Effector memory CD8-positive, alpha-beta T cell (primary cell): ENCODE measurements around the gene BMI1.

Experiments used
- ATAC-seq: fragments of 150-1000 bp; cut with Tn5 transposase; replicated peaks from 2 replicates; pipeline ENCODE4 v1.10.0; 2021; ENCODE audit warnings: mild to moderate bottlenecking, moderate library complexity
- DNase-seq, 3 experiments: peaks; one replicate each; pipeline ENCODE4 v3.0.0; 2021
- H3K27ac Mint-ChIP-seq, 2 donors: one replicate each; pipeline ENCODE4 v1.8.0; 2022; ENCODE audit warnings: mild to moderate bottlenecking in 2 of 2, mixed read lengths in 2 of 2, moderate library complexity in 2 of 2
- H3K27me3 Mint-ChIP-seq, 2 donors: one replicate each; pipeline ENCODE4 v1.8.0; 2022; ENCODE audit warnings: mixed read lengths in 2 of 2
- H3K36me3 Mint-ChIP-seq: one replicate; pipeline ENCODE4 v1.8.0; 2022; ENCODE audit warnings: mild to moderate bottlenecking, moderate library complexity, mixed read lengths; ENCODE audit not compliant: insufficient read depth
- H3K4me1 Mint-ChIP-seq, 2 donors: one replicate each; pipeline ENCODE4 v1.8.0; 2022; ENCODE audit warnings: low read depth in 2 of 2, mixed read lengths in 2 of 2
- H3K4me3 Mint-ChIP-seq, 2 donors: one replicate each; pipeline ENCODE4 v1.8.0; 2022; ENCODE audit warnings: mild to moderate bottlenecking in 2 of 2, mixed read lengths in 2 of 2, moderate library complexity in 2 of 2
- H3K9me3 Mint-ChIP-seq, 2 donors: one replicate each; pipeline ENCODE4 v1.8.0; 2022; ENCODE audit warnings: mixed read lengths in 2 of 2

The BMI1 gene

GRCh38 chr10:22335173-22335933 lies 14.5 kb downstream of the BMI1 start:
- peaks cover 24 to 34% of the 10 kb centered on the region in 2 donors for H3K27me3 Mint-ChIP-seq

GRCh38 chr10:22338185-22338900 lies 17.4 kb downstream of the BMI1 start:
- H3K9me3 Mint-ChIP-seq: no peaks in the 10 kb centered on the region
- H3K27me3 Mint-ChIP-seq: peaks cover 43 to 57% of the 10 kb centered on the region in 2 donors
- H3K4me3 Mint-ChIP-seq: no peak overlapping the region
- H3K27ac Mint-ChIP-seq: no peak overlapping the region
- peaks cover 55% of the 10 kb centered on the region for H3K36me3 Mint-ChIP-seq
- DNase-seq (no peak), ATAC-seq (no peak)
- peaks cover 9 to 14% of the 10 kb centered on the region in 2 donors for H3K4me1 Mint-ChIP-seq

More at GRCh38 chr10:22335173-22335933, 14.5 kb downstream of the BMI1 start:
- peak overlapping the region; percentile 83 to 84 for H3K4me3 Mint-ChIP-seq
- H3K4me1 Mint-ChIP-seq: peaks cover 17 to 23% of the 10 kb centered on the region in 2 donors
- H3K9me3 Mint-ChIP-seq: no peaks in the 10 kb centered on the region
- peak overlapping the region; percentile 91 to 97 for H3K27ac Mint-ChIP-seq
- ATAC-seq (peak; percentile 85), DNase-seq (peak; percentile 62 to 68 (median 67))
- H3K36me3 Mint-ChIP-seq: peaks cover 49% of the 10 kb centered on the region

- Mint-ChIP-seq H3K27me3 (peaks cover 49 to 63% of the 10 kb centered on the region in 2 donors), H3K4me3 (no peak overlapping the region), H3K9me3 (no peaks in the 10 kb centered on the region), H3K27ac (no peak overlapping the region), H3K4me1 (peaks cover 4 to 8% of the 10 kb centered on the region in 2 donors), H3K36me3 (peaks cover 49% of the 10 kb centered on the region)
- no peak for DNase-seq
- ATAC-seq: no peak
These were observed 18.0 kb downstream of the BMI1 start for GRCh38 chr10:22338931-22339330.

GRCh38 chr10:22339761-22340328 lies 18.9 kb downstream of the BMI1 start:
- Mint-ChIP-seq H3K27ac (peak overlapping the region; percentile 92 to 94), H3K4me3 (peak overlapping the region; percentile 84 to 86), H3K4me1 (peaks cover 4 to 8% of the 10 kb centered on the region in 2 donors), H3K9me3 (no peaks in the 10 kb centered on the region), H3K36me3 (peaks cover 51% of the 10 kb centered on the region), H3K27me3 (peaks cover 58 to 72% of the 10 kb centered on the region in 2 donors)
- DNase-seq: no peak
- ATAC-seq: no peak

GRCh38 chr10:22340329-22341189 lies 19.7 kb downstream of the BMI1 start:
- Mint-ChIP-seq H3K36me3 (peaks cover 50% of the 10 kb centered on the region), H3K27ac (peak overlapping the region; percentile 92 to 94), H3K4me1 (peaks cover 4 to 6% of the 10 kb centered on the region in 2 donors), H3K9me3 (no peaks in the 10 kb centered on the region), H3K27me3 (peaks cover 59 to 75% of the 10 kb centered on the region in 2 donors), H3K4me3 (peak overlapping the region; percentile 84 to 86)
- ATAC-seq: peak; percentile 50
- peak; percentile 45 to 69 (median 54) for DNase-seq

GRCh38 chr10:22341190-22341925 lies 20.5 kb downstream of the BMI1 start:
- H3K27ac Mint-ChIP-seq: no peak overlapping the region
- H3K9me3 Mint-ChIP-seq: no peaks in the 10 kb centered on the region
- H3K36me3 Mint-ChIP-seq: peaks cover 49% of the 10 kb centered on the region
- DNase-seq (no peak), ATAC-seq (no peak)
- H3K4me1 Mint-ChIP-seq: peaks cover 4% of the 10 kb centered on the region in 2 donors
- peaks cover 65 to 75% of the 10 kb centered on the region in 2 donors for H3K27me3 Mint-ChIP-seq
- peak overlapping the region; percentile 84 to 86 for H3K4me3 Mint-ChIP-seq

GRCh38 chr10:22341926-22342196 lies 21.0 kb downstream of the BMI1 start:
- H3K9me3 Mint-ChIP-seq: no peaks in the 10 kb centered on the region
- ATAC-seq: no peak
- no peak for DNase-seq
- H3K27me3 Mint-ChIP-seq: peaks cover 66 to 75% of the 10 kb centered on the region in 2 donors
- peaks cover 44% of the 10 kb centered on the region for H3K36me3 Mint-ChIP-seq
- H3K27ac Mint-ChIP-seq: no peak overlapping the region
- peaks cover 2 to 4% of the 10 kb centered on the region in 2 donors for H3K4me1 Mint-ChIP-seq
- H3K4me3 Mint-ChIP-seq: peak overlapping the region in 1 of 2 donors; percentile 86

GRCh38 chr10:22342421-22342820 lies 21.5 kb downstream of the BMI1 start:
- peaks cover 39% of the 10 kb centered on the region for H3K36me3 Mint-ChIP-seq
- peaks cover 2 to 4% of the 10 kb centered on the region in 2 donors for H3K4me1 Mint-ChIP-seq
- H3K4me3 Mint-ChIP-seq: peak overlapping the region in 1 of 2 donors; percentile 86
- H3K27ac Mint-ChIP-seq: no peak overlapping the region
- no peak for DNase-seq
- no peaks in the 10 kb centered on the region for H3K9me3 Mint-ChIP-seq
- no peak for ATAC-seq
- H3K27me3 Mint-ChIP-seq: peaks cover 66 to 75% of the 10 kb centered on the region in 2 donors

GRCh38 chr10:22343731-22344130 lies 22.8 kb downstream of the BMI1 start:
- Mint-ChIP-seq H3K4me1 (peaks cover 2 to 4% of the 10 kb centered on the region in 2 donors), H3K27me3 (peaks cover 56 to 66% of the 10 kb centered on the region in 2 donors), H3K27ac (no peak overlapping the region), H3K36me3 (peaks cover 38% of the 10 kb centered on the region), H3K4me3 (no peak overlapping the region), H3K9me3 (no peaks in the 10 kb centered on the region)
- ATAC-seq (no peak), DNase-seq (no peak)

- H3K4me3 Mint-ChIP-seq: no peak overlapping the region
- peaks cover 38% of the 10 kb centered on the region for H3K36me3 Mint-ChIP-seq
- H3K27ac Mint-ChIP-seq: no peak overlapping the region
- H3K27me3 Mint-ChIP-seq: peaks cover 52 to 64% of the 10 kb centered on the region in 2 donors
- H3K4me1 Mint-ChIP-seq: peaks cover 2 to 4% of the 10 kb centered on the region in 2 donors
- ATAC-seq: no peak
- no peak for DNase-seq
- H3K9me3 Mint-ChIP-seq: no peaks in the 10 kb centered on the region
These were observed 23.4 kb downstream of the BMI1 start for GRCh38 chr10:22344249-22344648.

- H3K9me3 Mint-ChIP-seq: no peaks in the 10 kb centered on the region
- H3K27ac Mint-ChIP-seq: no peak overlapping the region
- no peak for ATAC-seq
- H3K36me3 Mint-ChIP-seq: peaks cover 33% of the 10 kb centered on the region
- H3K4me1 Mint-ChIP-seq: peaks cover 2 to 4% of the 10 kb centered on the region in 2 donors
- peaks cover 52 to 64% of the 10 kb centered on the region in 2 donors for H3K27me3 Mint-ChIP-seq
- peak overlapping the region; percentile 26 to 35 for H3K4me3 Mint-ChIP-seq
- DNase-seq: no peak
These were observed 23.9 kb downstream of the BMI1 start for GRCh38 chr10:22344781-22345300.
